ENCODE data around the gene SLC30A7.

DNA sequence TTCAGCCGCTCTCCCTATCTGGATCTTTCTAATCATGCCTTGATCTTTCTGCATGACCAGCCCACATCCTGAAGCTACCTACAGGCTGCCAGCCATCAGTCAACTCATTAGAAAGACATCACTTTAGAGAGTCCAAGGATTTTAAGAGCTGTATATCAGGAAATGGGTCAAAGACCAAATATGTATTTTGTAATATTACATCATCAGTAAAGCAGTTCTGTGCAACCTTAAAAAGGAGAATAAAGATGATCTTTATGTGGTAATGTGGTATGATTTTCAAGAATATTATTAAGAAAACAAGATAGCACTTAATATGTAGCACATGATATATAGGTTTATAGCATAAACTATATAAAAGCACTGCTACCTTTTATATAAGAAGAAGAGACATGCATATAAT is 47.6 kb downstream of the SLC30A7 start:
- TF ChIP-seq, protein P1, sequence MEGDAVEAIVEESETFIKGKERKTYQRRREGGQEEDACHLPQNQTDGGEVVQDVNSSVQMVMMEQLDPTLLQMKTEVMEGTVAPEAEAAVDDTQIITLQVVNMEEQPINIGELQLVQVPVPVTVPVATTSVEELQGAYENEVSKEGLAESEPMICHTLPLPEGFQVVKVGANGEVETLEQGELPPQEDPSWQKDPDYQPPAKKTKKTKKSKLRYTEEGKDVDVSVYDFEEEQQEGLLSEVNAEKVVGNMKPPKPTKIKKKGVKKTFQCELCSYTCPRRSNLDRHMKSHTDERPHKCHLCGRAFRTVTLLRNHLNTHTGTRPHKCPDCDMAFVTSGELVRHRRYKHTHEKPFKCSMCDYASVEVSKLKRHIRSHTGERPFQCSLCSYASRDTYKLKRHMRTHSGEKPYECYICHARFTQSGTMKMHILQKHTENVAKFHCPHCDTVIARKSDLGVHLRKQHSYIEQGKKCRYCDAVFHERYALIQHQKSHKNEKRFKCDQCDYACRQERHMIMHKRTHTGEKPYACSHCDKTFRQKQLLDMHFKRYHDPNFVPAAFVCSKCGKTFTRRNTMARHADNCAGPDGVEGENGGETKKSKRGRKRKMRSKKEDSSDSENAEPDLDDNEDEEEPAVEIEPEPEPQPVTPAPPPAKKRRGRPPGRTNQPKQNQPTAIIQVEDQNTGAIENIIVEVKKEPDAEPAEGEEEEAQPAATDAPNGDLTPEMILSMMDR (IDR thresholded peaks at IDR 0.05; ENCODE audit: insufficient read depth, low read length): no peak
- TF ChIP-seq POLR2AphosphoS5 (IDR thresholded peaks at IDR 0.05; ENCODE audit: low read depth): no peak
